Mesangial cell (primary cell): ENCODE data around the gene NDUFA12. TPM values are rescaled to one million over a fixed set of nuclear protein-coding genes. Genes with fewer than 3 reads are reported as not detected.

ENCODE experiments used
- total RNA-seq: library from RNA; depleted of rRNA; stranded (reverse); fragments of >200 nt; gene quantifications from 2 replicates; pipeline ENCODE4 v1.2.3, GENCODE V29; 2015

The NDUFA12 gene
- 96.6 and 133 TPM in 2 replicates for total RNA-seq

DNA sequence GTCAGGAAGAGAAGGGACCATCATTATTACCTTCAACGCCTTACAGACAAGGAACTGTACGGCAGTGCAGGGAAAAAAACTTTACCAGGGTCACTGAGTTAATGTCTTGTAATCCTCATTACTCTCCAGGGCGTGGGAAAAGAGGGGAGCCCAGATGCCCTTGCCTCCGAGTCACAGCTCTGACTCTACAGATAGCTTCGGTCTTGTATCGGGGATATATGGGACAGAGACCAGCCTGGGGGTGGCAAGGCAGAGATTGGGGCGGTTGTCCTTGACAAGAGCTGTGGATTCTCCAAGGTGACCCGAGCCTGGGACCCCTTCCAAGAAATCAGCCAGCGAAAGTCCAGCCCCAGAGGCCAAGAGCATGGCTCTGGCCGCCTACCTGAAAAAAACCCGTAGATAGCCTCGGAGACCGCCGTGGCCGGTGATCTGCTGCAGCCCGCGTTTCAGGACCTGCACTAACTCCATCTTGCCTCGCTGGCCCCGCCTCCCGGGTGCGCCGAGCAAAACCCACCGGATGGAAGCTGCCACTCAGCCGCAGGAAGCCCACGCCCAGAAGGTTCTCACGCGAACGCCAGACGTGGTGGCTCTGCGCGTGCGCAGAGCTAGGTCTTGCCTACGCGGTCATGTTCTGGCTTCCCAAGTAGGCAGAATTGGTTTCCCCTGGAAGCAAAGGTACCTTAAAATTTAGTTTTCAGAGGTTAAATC is at the start of gene NDUFA12:
TSS of gene NDUFA12 (minus strand) at position 485 of the 708 bp plus-strand sequence. CDS start at position 468, 17 bp downstream.

Other genes with a start within 250 kb of the NDUFA12 start
- gene NR2C1, start 69.9 kb upstream of the NDUFA12 start, total RNA-seq, result 20.9 and 23.5 TPM in 2 replicates
- gene FGD6, start 213.8 kb upstream of the NDUFA12 start, total RNA-seq, result 8.5 and 12.4 TPM in 2 replicates
- 39.8 and 56.8 TPM in 2 replicates for gene VEZT, start 214.1 kb upstream of the NDUFA12 start, total RNA-seq